ENCODE measurements around the gene ELP5.

Gene ELP5

GRCh38 chr17:7208027-7208571, 43.9 kb upstream of the ELP5 start:
- Histone ChIP-seq H3K4me3 (ENCODE audit: low read length) (no peak overlapping the region), H3K4me1 (ENCODE audit: control insufficient read depth, low read length) (peaks cover 21% of the 10 kb centered on the region)

GRCh38 chr17:7208754-7209460, 43.1 kb upstream of the ELP5 start:
- H3K27ac ChIP-seq (ENCODE audit: low read depth, low read length), result no peak overlapping the region
- H3F3A ChIP-seq (ENCODE audit: control insufficient read depth, insufficient read depth), result 0 out of 2 replicates have a peak, but pooled peaks cover 4% of the 10 kb centered on the region
- H3K9me3 ChIP-seq (ENCODE audit: control insufficient read depth, insufficient read depth, low read length), result no peaks in the 10 kb centered on the region
- H3K36me3 ChIP-seq (ENCODE audit: control insufficient read depth, low read length), result peaks cover under 1% of the 10 kb centered on the region; the same call in 1 of the 2 replicates
- no peaks in the 10 kb centered on the region for H3K9me2 ChIP-seq (replicated peaks; ENCODE audit: control insufficient read depth, low read length)
- peaks cover 27% of the 10 kb centered on the region for H3K79me2 ChIP-seq (ENCODE audit: control insufficient read depth, low read length)
- TF ChIP-seq CTCF (IDR thresholded peaks at IDR 0.05; ENCODE audit: low read depth, low read length, poor library complexity, severe bottlenecking) (no peak), EZH2phosphoT487 (IDR thresholded peaks at IDR 0.05; ENCODE audit: borderline replicate concordance, low read length) (no peak)
- H3K27me3 ChIP-seq (ENCODE audit: control insufficient read depth, low read length), result no peaks in the 10 kb centered on the region
- H4K20me1 ChIP-seq (ENCODE audit: control insufficient read depth, insufficient read depth, low read depth, low read length), result no peaks in the 10 kb centered on the region; the same call in 1 of the 2 replicates
- H3K4me1 ChIP-seq (ENCODE audit: control insufficient read depth, low read length), result peaks cover 28% of the 10 kb centered on the region
- no peak overlapping the region for H3K4me3 ChIP-seq (ENCODE audit: low read length)
- no peak overlapping the region for H3K4me2 ChIP-seq (ENCODE audit: low read length)

More at GRCh38 chr17:7208027-7208571, 43.9 kb upstream of the ELP5 start:
- Histone ChIP-seq H3K36me3 (ENCODE audit: control insufficient read depth, low read length) (peaks cover 9% of the 10 kb centered on the region), H4K20me1 (ENCODE audit: control insufficient read depth, insufficient read depth, low read depth, low read length) (no peaks in the 10 kb centered on the region; the same call in 1 of the 2 replicates), H3K27ac (ENCODE audit: low read depth, low read length) (no peak overlapping the region), H3F3A (ENCODE audit: control insufficient read depth, insufficient read depth) (0 out of 2 replicates have a peak, but pooled peaks cover 2% of the 10 kb centered on the region), H3K27me3 (ENCODE audit: control insufficient read depth, low read length) (no peaks in the 10 kb centered on the region), H3K4me2 (ENCODE audit: low read length) (no peak overlapping the region), H3K9me2 (replicated peaks; ENCODE audit: control insufficient read depth, low read length) (no peaks in the 10 kb centered on the region), H3K9me3 (ENCODE audit: control insufficient read depth, insufficient read depth, low read length) (no peaks in the 10 kb centered on the region), H3K79me2 (ENCODE audit: control insufficient read depth, low read length) (peaks cover 20% of the 10 kb centered on the region)
- TF ChIP-seq CTCF (IDR thresholded peaks at IDR 0.05; ENCODE audit: low read depth, low read length, poor library complexity, severe bottlenecking) (no peak), EZH2phosphoT487 (IDR thresholded peaks at IDR 0.05; ENCODE audit: borderline replicate concordance, low read length) (no peak)

- Histone ChIP-seq H3K9me3 (ENCODE audit: control insufficient read depth, insufficient read depth, low read length) (no peaks in the 10 kb centered on the region), H4K20me1 (ENCODE audit: control insufficient read depth, insufficient read depth, low read depth, low read length) (no peaks in the 10 kb centered on the region; the same call in 1 of the 2 replicates), H3K36me3 (ENCODE audit: control insufficient read depth, low read length) (no peaks in the 10 kb centered on the region), H3K4me3 (ENCODE audit: low read length) (no peak overlapping the region), H3K79me2 (ENCODE audit: control insufficient read depth, low read length) (peaks cover 39% of the 10 kb centered on the region), H3K9me2 (replicated peaks; ENCODE audit: control insufficient read depth, low read length) (no peaks in the 10 kb centered on the region), H3K4me2 (ENCODE audit: low read length) (no peak overlapping the region), H3F3A (ENCODE audit: control insufficient read depth, insufficient read depth) (0 out of 2 replicates have a peak, but pooled peaks cover 4% of the 10 kb centered on the region), H3K27ac (ENCODE audit: low read depth, low read length) (no peak overlapping the region), H3K27me3 (ENCODE audit: control insufficient read depth, low read length) (no peaks in the 10 kb centered on the region), H3K4me1 (ENCODE audit: control insufficient read depth, low read length) (peaks cover 30% of the 10 kb centered on the region)
- TF ChIP-seq EZH2phosphoT487 (IDR thresholded peaks at IDR 0.05; ENCODE audit: borderline replicate concordance, low read length) (no peak), CTCF (IDR thresholded peaks at IDR 0.05; ENCODE audit: low read depth, low read length, poor library complexity, severe bottlenecking) (no peak)
Measured at GRCh38 chr17:7211491-7212273, 40.3 kb upstream of the ELP5 start.

All from DOHH2 (cell line).